ENCODE measurements around the gene PDLIM7. TPM values are rescaled to one million over a fixed set of nuclear protein-coding genes. Genes with fewer than 3 reads are reported as not detected.

PDLIM7 gene
- total and polyA plus RNA-seq, 2 of the 4 experiments (the other 2 are of a cell fraction), result 70.4 to 534 TPM

GRCh38 chr5:177511181-177511580 is 13.8 kb upstream of the PDLIM7 start:
- dilution Hi-C loops (cut with HindIII; ENCODE audit: low sequenced_read_pairs, unreplicated experiment) (no loop called here), intact Hi-C loops (cut with micrococcal nuclease) (no loop called here), in situ Hi-C loops (cut with MboI; ENCODE audit: low sequenced_read_pairs) (no loop called here)
- Histone ChIP-seq H4K91ac (ENCODE audit: insufficient read depth, low read depth, low read length) (no peak overlapping the region), H3K23ac (ENCODE audit: low read depth, low read length) (no peak overlapping the region), H4K5ac (ENCODE audit: low read depth, low read length) (no peak overlapping the region), H3K4me2 (ENCODE audit: low read depth, low read length) (no peak overlapping the region), H3K4me3 (ENCODE audit: insufficient read depth, low read depth, low read length) (no peak overlapping the region), H3K9ac (ENCODE audit: low read depth, low read length) (no peak overlapping the region), H2AK5ac (ENCODE audit: low read depth, low read length) (no peak overlapping the region), H2BK15ac (ENCODE audit: low read depth, low read length) (no peak overlapping the region), H2BK5ac (ENCODE audit: low read depth, low read length, poor library complexity, severe bottlenecking) (no peak overlapping the region), H2BK20ac (ENCODE audit: low read depth, low read length) (no peak overlapping the region), H2BK120ac (ENCODE audit: low read depth, low read length) (no peak overlapping the region), H3K9me3 (ENCODE audit: control insufficient read depth, insufficient read depth, low read length) (no peaks in the 10 kb centered on the region), H3K27me3 (ENCODE audit: control insufficient read depth, insufficient read depth, low read length) (no peaks in the 10 kb centered on the region), H3K36me3 (ENCODE audit: control insufficient read depth, insufficient read depth, low read length) (peaks cover 59% of the 10 kb centered on the region), H3K14ac (replicated peaks; ENCODE audit: low read depth, low read length) (no peak overlapping the region), H4K8ac (ENCODE audit: low read depth in 2 of 2, low read length in 2 of 2) (no peak overlapping the region), H3K4ac (ENCODE audit: low read depth, low read length) (no peak overlapping the region), H3K18ac (ENCODE audit: low read depth, low read length) (no peak overlapping the region), H4K20me1 (ENCODE audit: insufficient read depth, low read length) (no peaks in the 10 kb centered on the region; the same call in 1 of the 2 replicates), H3K79me1 (ENCODE audit: low read depth in 1 of 2, low read length in 2 of 2) (peaks cover 22 to 24% of the 10 kb centered on the region in 2 experiments; a peak in 3 of 4 replicates), H3K27ac (ENCODE audit: insufficient read depth, low read length) (no peak overlapping the region), H3K9me1 (ENCODE audit: insufficient read depth, low read length) (no peaks in the 10 kb centered on the region), H3K56ac (ENCODE audit: extremely low read depth, insufficient read depth, low read length) (no peak overlapping the region), H2AK9ac (replicated peaks; ENCODE audit: low read depth, low read length, poor library complexity) (no peak overlapping the region), H2AFZ (replicated peaks; ENCODE audit: low read length, poor library complexity) (no peak overlapping the region), H3K4me1 (ENCODE audit: control insufficient read depth, insufficient read depth, low read length) (peaks cover 7% of the 10 kb centered on the region)
- ATAC-seq (ENCODE audit: low read depth) (no peak), DNase-seq (no peak)
- BruUV-seq (replicated peaks), result no TSS peak
- ChIA-PET POLR2A (ENCODE audit: unreplicated experiment) (no interaction called here), CTCF (interaction anchor here (1.0 kb wide), 1 partner anchor 10 kb away, joined by 4 read pairs; no protein-coding TSS in a partner anchor)
- 98% methylated on average over 5 of the region's 5 CpGs; no CpG with 5 or more reads in 1 of the 2 experiments for WGBS, 2 experiments (ENCODE audit: extremely low coverage in 2 of 2, insufficient read length in 1 of 2)
- TF ChIP-seq RCOR1 (IDR thresholded peaks at IDR 0.05; ENCODE audit: insufficient replicate concordance, low read length), result no peak
- TF ChIP-seq RFX5 (IDR thresholded peaks at IDR 0.05; ENCODE audit: low read depth, low read length), result no peak
- no peak for TF ChIP-seq SMC3 (IDR thresholded peaks at IDR 0.05; ENCODE audit: low read depth, low read length)
- TF ChIP-seq BHLHE40 (IDR thresholded peaks at IDR 0.05; ENCODE audit: low read depth, low read length), result no peak
- no peak for TF ChIP-seq MAZ (IDR thresholded peaks at IDR 0.05; ENCODE audit: borderline replicate concordance, low read depth, low read length)
- no peak for TF ChIP-seq CTCF (conservative IDR thresholded peaks at IDR 0.05; ENCODE audit: low read depth, low read length)
- no peak for TF ChIP-seq CEBPB (IDR thresholded peaks at IDR 0.05; ENCODE audit: low read depth, low read length)
- no peak for TF ChIP-seq ELK1 (IDR thresholded peaks at IDR 0.05; ENCODE audit: borderline replicate concordance, low read depth, low read length)
- TF ChIP-seq POLR2A (IDR thresholded peaks at IDR 0.05; ENCODE audit: low read depth, low read length), result no peak

Measured in IMR-90 (cell line).